Testis (tissue), 3 donors: ENCODE data around the gene EPHB4. TPM values are rescaled to one million over a fixed set of nuclear protein-coding genes. Genes with fewer than 3 reads are reported as not detected.
"Not testable (repeated sequence)": the region's sequence is repeated elsewhere in the genome, so short reads cannot be mapped to it uniquely, and the experiment has no call there.

Source experiments
- DNase-seq: peaks from one replicate; pipeline ENCODE4 v3.0.0-alpha.2; 2019
- H3K27ac ChIP-seq, 2 donors: fragments of 200-600 bp; sonication (generic); one replicate each; pipeline ENCODE4 v1.5.1; 2019
- H3K27me3 ChIP-seq: fragments of 200-600 bp; sonication (generic); one replicate; pipeline ENCODE4 v1.5.1; 2019
- H3K36me3 ChIP-seq: fragments of 200-600 bp; sonication (generic); one replicate; pipeline ENCODE4 v1.5.1; 2017; ENCODE audit warnings: low read depth; ENCODE audit errors: missing control alignments
- H3K4me1 ChIP-seq: fragments of 200-600 bp; sonication (generic); one replicate; pipeline ENCODE4 v1.5.1; 2019
- H3K4me3 ChIP-seq, 2 donors: fragments of 200-600 bp; sonication (generic); one replicate each; pipeline ENCODE4 v1.5.1; 2017 to 2019
- H3K9me3 ChIP-seq: fragments of 200-600 bp; sonication (generic); one replicate; pipeline ENCODE4 v1.5.1; 2017
- CTCF ChIP-seq, 3 experiments: fragments of 450-650 bp in 2 of 3; fragments of 200-600 bp in 1 of 3; sonication (generic) in 1 of 3; IDR thresholded peaks; one replicate each; pipeline ENCODE4 v1.5.1; 2016 to 2019; ENCODE audit warnings: antibody characterized with exemption in 3 of 3, mild to moderate bottlenecking in 2 of 3, moderate library complexity in 1 of 3
- POLR2A ChIP-seq: fragments of 450-650 bp; IDR thresholded peaks from one replicate; pipeline ENCODE4 v1.6.1; 2017; ENCODE audit warnings: antibody characterized with exemption, mild to moderate bottlenecking, moderate library complexity
- WGBS, 2 donors: methylation state at CpG; one replicate each; pipeline ENCODE4 v1.1.5; 2018; 5-methylcytosine and 5-hydroxymethylcytosine counted together
- intact Hi-C: fragments of 100-400 bp; cut with DNase I; formaldehyde crosslinking; loops from one replicate; pipeline ENCODE4 v1.15.1; 2023; ENCODE audit warnings: low total_unique reads
- polyA plus RNA-seq: library from polyadenylated mRNA; stranded (reverse); fragments of 350-450 nt; fragmentation: Illumina TruSeq; extraction: RNeasy Lipid Tissue Mini Kit (QIAGEN cat#74804); gene quantifications from one replicate; pipeline ENCODE4 v1.2.3, GENCODE V29; 2014; ENCODE audit warnings: low read depth, low replicate concordance; ENCODE audit not compliant: insufficient read depth
- total RNA-seq, 2 donors: library from RNA; depleted of rRNA; stranded (reverse); fragments of >200 nt; gene quantifications; one replicate each; pipeline ENCODE4 v1.2.3, GENCODE V29; 2016

EPHB4 gene
- total and polyA plus RNA-seq, 3 donors from 2014 or later: 30.5 to 49.6 (median 35.9) TPM

- DNase-seq: no peak
- intact Hi-C loops: no loop called here
- no peaks in the 10 kb centered on the region for H3K27me3 ChIP-seq
- H3K9me3 ChIP-seq: no peaks in the 10 kb centered on the region
- no peak overlapping the region for H3K4me3 ChIP-seq
- TF ChIP-seq POLR2A (no peak), CTCF (IDR thresholded peaks at IDR 0.05) (no peak)
- H3K27ac ChIP-seq: no peak overlapping the region
- H3K4me1 ChIP-seq: peaks cover 15% of the 10 kb centered on the region
- H3K36me3 ChIP-seq: no peaks in the 10 kb centered on the region
- 82 to 92% methylated on average over 6 to 14 of the region's 14 CpGs for WGBS, 2 donors
Observed at GRCh38 chr7:100861616-100861985, 34.3 kb upstream of the EPHB4 start.

DNA sequence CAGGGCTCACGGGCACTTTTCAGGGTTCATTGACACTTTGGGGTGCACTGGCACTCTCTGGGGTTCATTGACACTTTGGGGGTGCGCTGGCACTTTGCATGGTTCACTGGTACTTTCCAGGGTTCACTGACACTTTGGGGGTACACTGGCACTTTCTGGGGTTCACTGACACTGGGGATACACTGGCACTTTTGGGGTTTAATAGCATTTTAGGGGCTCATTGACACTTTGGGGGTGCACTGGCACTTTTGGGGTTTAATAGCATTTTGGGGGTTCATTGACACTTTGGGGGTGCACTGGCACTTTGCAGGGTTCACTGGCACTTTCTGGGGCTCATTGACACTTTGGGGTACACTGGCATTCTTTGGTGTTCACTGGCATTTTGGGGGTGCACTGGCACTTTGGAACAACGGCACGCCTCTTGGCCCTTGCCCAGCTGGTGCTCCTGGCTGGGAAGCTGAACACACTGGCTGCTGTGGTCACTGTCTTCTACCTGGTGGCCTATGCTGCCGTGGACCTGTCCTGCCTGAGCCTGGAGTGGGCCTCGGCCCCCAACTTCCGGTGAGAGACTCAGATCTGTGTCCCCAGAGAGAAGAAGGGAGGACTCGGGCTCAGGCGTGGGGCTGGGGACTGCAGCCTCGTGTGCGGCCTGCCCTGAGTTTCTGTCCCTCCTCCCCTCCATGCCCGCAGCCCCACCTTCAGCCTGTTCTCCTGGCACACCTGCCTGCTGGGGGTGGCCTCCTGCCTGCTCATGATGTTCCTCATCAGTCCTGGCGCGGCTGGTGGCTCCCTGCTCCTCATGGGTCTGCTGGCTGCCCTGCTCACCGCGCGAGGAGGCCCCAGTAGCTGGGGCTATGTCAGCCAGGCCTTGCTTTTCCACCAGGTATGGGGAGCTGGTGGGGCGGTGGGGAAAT lies 33.6 kb upstream of the EPHB4 start:
- WGBS, 2 donors: 90 to 94% methylated on average over 9 to 18 of the region's 18 CpGs
- no peaks in the 10 kb centered on the region for H3K27me3 ChIP-seq
- H3K4me3 ChIP-seq: no peak overlapping the region
- TF ChIP-seq POLR2A (no peak), CTCF (IDR thresholded peaks at IDR 0.05) (no peak)
- no peaks in the 10 kb centered on the region for H3K9me3 ChIP-seq
- no peak overlapping the region for H3K27ac ChIP-seq
- intact Hi-C loops: no loop called here
- no peaks in the 10 kb centered on the region for H3K36me3 ChIP-seq
- H3K4me1 ChIP-seq: peaks cover 8% of the 10 kb centered on the region
- DNase-seq: no peak

DNA sequence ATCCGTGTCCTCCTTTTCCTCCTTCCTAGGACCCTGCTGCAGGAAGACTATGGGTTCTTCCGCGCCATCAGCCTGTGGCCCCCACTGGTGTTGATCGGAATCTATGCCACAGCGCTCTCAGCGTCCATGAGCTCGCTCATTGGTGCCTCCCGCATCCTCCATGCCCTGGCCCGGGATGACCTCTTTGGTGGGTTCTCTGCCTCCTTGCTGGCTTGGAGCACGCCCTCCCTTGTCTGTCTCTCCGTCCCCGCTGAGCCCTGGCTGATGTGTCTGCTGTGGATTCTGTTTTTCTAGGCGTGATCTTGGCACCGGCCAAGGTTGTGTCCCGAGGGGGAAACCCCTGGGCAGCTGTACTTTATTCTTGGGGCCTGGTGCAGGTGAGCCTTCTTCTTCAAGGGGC lies 32.5 kb upstream of the EPHB4 start:
- intact Hi-C loops: no loop called here

DNA sequence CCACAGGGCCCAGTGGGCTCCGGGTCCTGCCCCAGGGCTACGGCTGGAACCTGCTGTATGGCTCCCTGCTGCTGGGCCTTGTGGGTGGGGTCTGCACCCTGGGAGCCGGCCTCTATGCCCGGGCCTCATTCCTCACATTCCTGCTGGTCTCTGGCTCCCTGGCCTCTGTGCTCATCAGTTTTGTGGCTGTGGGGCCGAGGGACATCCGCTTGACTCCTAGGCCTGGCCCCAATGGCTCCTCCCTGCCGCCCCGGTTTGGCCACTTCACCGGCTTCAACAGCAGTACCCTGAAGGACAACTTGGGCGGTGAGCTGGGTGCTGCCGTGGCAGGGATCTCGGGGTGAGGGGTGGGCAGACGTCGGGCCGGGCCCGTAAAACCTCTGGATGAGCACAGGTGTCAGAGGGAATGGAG lies 29.6 kb upstream of the EPHB4 start:
- TF ChIP-seq POLR2A (no peak), CTCF (IDR thresholded peaks at IDR 0.05) (no peak)
- Histone ChIP-seq H3K27me3 (no peaks in the 10 kb centered on the region), H3K4me3 (no peak overlapping the region), H3K4me1 (peaks cover 6% of the 10 kb centered on the region), H3K9me3 (no peaks in the 10 kb centered on the region), H3K36me3 (no peaks in the 10 kb centered on the region), H3K27ac (no peak overlapping the region)
- 90 to 97% methylated on average over 11 to 16 of the region's 16 CpGs for WGBS, 2 donors
- no peak for DNase-seq
- intact Hi-C loops: no loop called here

More for the DNA sequence above, 32.5 kb upstream of the EPHB4 start:
- DNase-seq: no peak
- H3K9me3 ChIP-seq: no peaks in the 10 kb centered on the region
- no peaks in the 10 kb centered on the region for H3K27me3 ChIP-seq
- peaks cover 3% of the 10 kb centered on the region for H3K4me1 ChIP-seq
- no peak overlapping the region for H3K4me3 ChIP-seq
- no peaks in the 10 kb centered on the region for H3K36me3 ChIP-seq
- H3K27ac ChIP-seq: no peak overlapping the region
- TF ChIP-seq POLR2A (no peak), CTCF (IDR thresholded peaks at IDR 0.05) (no peak)
- 82 to 85% methylated on average over 15 of the region's 15 CpGs for WGBS, 2 donors

DNA sequence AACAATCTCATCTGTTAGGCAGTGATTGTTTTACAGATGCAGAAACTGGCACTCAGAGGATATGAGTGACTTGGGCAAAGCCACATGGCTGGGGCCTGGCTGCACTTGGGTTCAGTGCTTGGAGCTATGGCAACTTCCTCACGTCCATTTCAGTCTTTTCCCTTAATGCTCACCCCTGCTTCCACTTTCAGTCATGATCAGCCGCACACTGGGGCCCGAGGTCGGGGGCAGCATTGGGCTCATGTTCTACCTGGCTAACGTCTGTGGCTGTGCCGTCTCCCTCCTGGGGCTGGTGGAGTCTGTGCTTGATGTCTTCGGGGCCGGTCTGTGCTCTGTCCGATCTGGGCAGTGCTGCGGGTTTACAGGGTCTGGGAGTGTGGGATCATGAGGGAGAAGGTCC lies 28.2 kb upstream of the EPHB4 start:
- no peaks in the 10 kb centered on the region for H3K36me3 ChIP-seq
- DNase-seq: no peak
- WGBS, 2 donors: 70 to 91% methylated on average over 6 to 10 of the region's 10 CpGs
- H3K4me3 ChIP-seq: no peak overlapping the region
- TF ChIP-seq POLR2A (no peak), CTCF (IDR thresholded peaks at IDR 0.05) (no peak)
- intact Hi-C loops: no loop called here
- peaks cover 6% of the 10 kb centered on the region for H3K4me1 ChIP-seq
- H3K27me3 ChIP-seq: no peaks in the 10 kb centered on the region
- no peaks in the 10 kb centered on the region for H3K9me3 ChIP-seq
- H3K27ac ChIP-seq: no peak overlapping the region

DNA sequence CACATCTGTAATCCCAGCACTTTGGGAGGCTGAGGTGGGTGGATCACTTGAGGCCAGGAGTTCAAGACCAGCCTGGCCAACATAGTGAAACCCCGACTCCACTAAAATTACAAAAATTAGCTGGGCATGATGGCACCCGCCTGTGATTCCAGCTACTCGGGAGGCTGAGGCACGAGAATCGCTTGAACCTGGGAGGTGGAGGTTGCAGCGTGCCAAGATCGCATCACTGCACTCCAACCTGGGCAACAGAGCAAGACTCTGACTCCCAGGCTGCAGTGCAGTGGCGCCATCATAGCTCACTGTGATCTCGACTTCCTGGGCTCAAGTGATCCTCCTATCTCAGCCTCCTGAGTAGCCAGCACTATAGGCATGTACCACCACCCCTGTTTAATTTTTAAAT lies 27.6 kb upstream of the EPHB4 start:
- not testable (repeated sequence) for H3K4me1 ChIP-seq, DNase-seq, H3K27me3 ChIP-seq, H3K27ac ChIP-seq, H3K9me3 ChIP-seq, H3K4me3 ChIP-seq, H3K36me3 ChIP-seq
- 92 to 94% methylated on average over 9 of the region's 9 CpGs for WGBS, 2 donors
- intact Hi-C loops: loop anchor here (5.0 kb wide), 2 partner anchors 53 to 148 kb away; partner anchors contain the start of gene POP7
